IMR-90 (cell line): ENCODE results near the gene CD44. TPM values are rescaled to one million over a fixed set of nuclear protein-coding genes. Genes with fewer than 3 reads are reported as not detected.

Source experiments
- ATAC-seq: fragments of 200-7000 bp; cut with Tn5 transposase; 2 replicates; pipeline ENCODE4 v1.9.1; 2020; ENCODE audit warnings: low read depth, mild to moderate bottlenecking, moderate library complexity
- BruUV-seq: library from RNA; stranded (reverse); fragments of 400-500 nt; replicated peaks from 2 replicates; lab custom pipeline; 2021; lab: Mats Ljungman, UMichigan
- CTCF ChIA-PET: fragments of 300-600 bp; formaldehyde crosslinking; extraction: SDS; loops from one replicate; lab custom pipeline; 2021; ENCODE audit warnings: antibody characterized with exemption; lab: Yijun Ruan, JAX
- POLR2A ChIA-PET: fragments of 300-600 bp; sonication (Branson Sonifier 250); formaldehyde crosslinking; loops from one replicate; lab custom pipeline; 2022; ENCODE audit warnings: antibody characterized with exemption; ENCODE audit not compliant: unreplicated experiment; lab: Charles Lee
- DNase-seq: peaks from one replicate; pipeline ENCODE4 v3.0.0; 2013
- H2AFZ ChIP-seq: replicated peaks from 2 replicates; pipeline ENCODE3; 2013; ENCODE audit warnings: low read length, mild to moderate bottlenecking; ENCODE audit not compliant: poor library complexity
- H2AK5ac ChIP-seq: 2 replicates; pipeline ENCODE4 v1.6.1; 2013; ENCODE audit warnings: low read depth, low read length, inconsistent platforms
- H2AK9ac ChIP-seq: replicated peaks from 2 replicates; pipeline ENCODE3; 2013; ENCODE audit warnings: mild to moderate bottlenecking, low read depth, low read length, moderate library complexity; ENCODE audit not compliant: poor library complexity
- H2BK120ac ChIP-seq: 2 replicates; pipeline ENCODE4 v1.6.1; 2013; ENCODE audit warnings: low read depth, low read length, inconsistent platforms
- H2BK15ac ChIP-seq: 3 replicates; pipeline ENCODE4 v1.6.1; 2013; ENCODE audit warnings: low read depth, low read length, inconsistent platforms
- H2BK20ac ChIP-seq: 2 replicates; pipeline ENCODE4 v1.6.1; 2013; ENCODE audit warnings: low read depth, mild to moderate bottlenecking, inconsistent platforms, low read length, moderate library complexity
- H2BK5ac ChIP-seq: 2 replicates; pipeline ENCODE4 v1.6.1; 2013; ENCODE audit warnings: mild to moderate bottlenecking, low read depth, low read length, inconsistent platforms; ENCODE audit not compliant: poor library complexity, severe bottlenecking
- H3K14ac ChIP-seq: replicated peaks from 2 replicates; pipeline ENCODE4 v1.6.1; 2013; ENCODE audit warnings: low read depth, low read length, inconsistent platforms
- H3K18ac ChIP-seq: 2 replicates; pipeline ENCODE4 v1.6.1; 2013; ENCODE audit warnings: low read depth, low read length, control low read depth
- H3K23ac ChIP-seq: 2 replicates; pipeline ENCODE4 v1.6.1; 2013; ENCODE audit warnings: low read depth, low read length, inconsistent platforms
- H3K27ac ChIP-seq: 2 replicates; pipeline ENCODE4 v1.5.1; 2013; ENCODE audit warnings: mild to moderate bottlenecking, control low read depth, low read length; ENCODE audit not compliant: insufficient read depth
- H3K27me3 ChIP-seq: 2 replicates; pipeline ENCODE4 v1.6.1; 2013; ENCODE audit warnings: low read length; ENCODE audit not compliant: control insufficient read depth, insufficient read depth
- H3K36me3 ChIP-seq: 2 replicates; pipeline ENCODE4 v1.6.1; 2013; ENCODE audit warnings: low read length, mixed read lengths; ENCODE audit not compliant: control insufficient read depth, insufficient read depth
- H3K4ac ChIP-seq: 2 replicates; pipeline ENCODE4 v1.6.1; 2013; ENCODE audit warnings: low read depth, low read length, inconsistent platforms
- H3K4me1 ChIP-seq: 2 replicates; pipeline ENCODE4 v1.6.1; 2013; ENCODE audit warnings: low read length, mixed read lengths; ENCODE audit not compliant: control insufficient read depth, insufficient read depth
- H3K4me2 ChIP-seq: 2 replicates; pipeline ENCODE4 v1.6.1; 2013; ENCODE audit warnings: low read depth, mild to moderate bottlenecking, control low read depth, low read length, moderate library complexity
- H3K4me3 ChIP-seq: 2 replicates; pipeline ENCODE4 v1.5.1; 2013; ENCODE audit warnings: low read depth, mild to moderate bottlenecking, control low read depth, low read length, moderate library complexity; ENCODE audit not compliant: insufficient read depth
- H3K56ac ChIP-seq: 2 replicates; pipeline ENCODE4 v1.6.1; 2013; ENCODE audit warnings: low read length, inconsistent platforms; ENCODE audit not compliant: insufficient read depth; ENCODE audit errors: extremely low read depth
- H3K79me1 ChIP-seq, 2 experiments: 2 replicates each; pipeline ENCODE4 v1.6.1; 2013; ENCODE audit warnings: low read length in 2 of 2, inconsistent platforms in 1 of 2, low read depth in 1 of 2
- H3K9ac ChIP-seq: 2 replicates; pipeline ENCODE4 v1.6.1; 2013; ENCODE audit warnings: low read depth, low read length, control low read depth
- H3K9me1 ChIP-seq: 2 replicates; pipeline ENCODE4 v1.6.1; 2013; ENCODE audit warnings: low read length, inconsistent platforms; ENCODE audit not compliant: insufficient read depth
- H3K9me3 ChIP-seq: 2 replicates; pipeline ENCODE4 v1.6.1; 2013; ENCODE audit warnings: low read length; ENCODE audit not compliant: control insufficient read depth, insufficient read depth
- H4K20me1 ChIP-seq: 2 replicates; pipeline ENCODE4 v1.6.1; 2013; ENCODE audit warnings: low read length, inconsistent platforms; ENCODE audit not compliant: insufficient read depth
- H4K5ac ChIP-seq: 2 replicates; pipeline ENCODE4 v1.6.1; 2013; ENCODE audit warnings: mild to moderate bottlenecking, low read depth, low read length, control low read depth
- H4K8ac ChIP-seq, 2 experiments: 2 replicates each; pipeline ENCODE4 v1.6.1; 2013; ENCODE audit warnings: low read depth in 2 of 2, low read length in 2 of 2, control low read depth in 1 of 2, inconsistent platforms in 1 of 2
- H4K91ac ChIP-seq: 2 replicates; pipeline ENCODE4 v1.6.1; 2013; ENCODE audit warnings: low read depth, low read length, inconsistent platforms; ENCODE audit not compliant: insufficient read depth
- BHLHE40 ChIP-seq: fragments of 150-350 bp; IDR thresholded peaks from 2 replicates; pipeline ENCODE4 v1.6.1; 2016; ENCODE audit warnings: mild to moderate bottlenecking, low read depth, low read length
- CHD1 ChIP-seq: IDR thresholded peaks from 2 replicates; pipeline ENCODE4 v1.6.1; 2012; ENCODE audit warnings: low read depth, low read length, improper control_type of control experiment
- FOS ChIP-seq: fragments of 150-350 bp; IDR thresholded peaks from 2 replicates; pipeline ENCODE4 v1.6.1; 2016; ENCODE audit warnings: low read depth, low read length
- MAFK ChIP-seq: IDR thresholded peaks from 2 replicates; pipeline ENCODE4 v1.6.1; 2012; ENCODE audit warnings: low read depth, low read length, improper control_type of control experiment
- MAZ ChIP-seq: IDR thresholded peaks from 2 replicates; pipeline ENCODE4 v1.6.1; 2012; ENCODE audit warnings: low read depth, mild to moderate bottlenecking, low read length, improper control_type of control experiment, moderate library complexity, borderline replicate concordance
- NFE2L2 ChIP-seq: fragments of 150-350 bp; IDR thresholded peaks from 2 replicates; pipeline ENCODE4 v1.6.1; 2016; ENCODE audit warnings: low read depth, mild to moderate bottlenecking, low read length
- POLR2A ChIP-seq: IDR thresholded peaks from 2 replicates; pipeline ENCODE4 v1.6.1; 2012; ENCODE audit warnings: mild to moderate bottlenecking, low read depth, low read length
- RCOR1 ChIP-seq: IDR thresholded peaks from 2 replicates; pipeline ENCODE4 v1.6.1; 2012; ENCODE audit warnings: mild to moderate bottlenecking, low read length, improper control_type of control experiment; ENCODE audit not compliant: insufficient replicate concordance
- SMC3 ChIP-seq: fragments of 150-350 bp; IDR thresholded peaks from 2 replicates; pipeline ENCODE4 v1.6.1; 2016; ENCODE audit warnings: low read depth, mild to moderate bottlenecking, antibody characterized with exemption, low read length, moderate library complexity
- WGBS, 2 experiments: methylation state at CpG; one replicate each; pipeline versions ENCODE4 v1.1.5 to v1.1.7; 2013; ENCODE audit warnings: missing lambda C conversion rate in 2 of 2; ENCODE audit not compliant: insufficient read length in 1 of 2; ENCODE audit errors: extremely low coverage in 2 of 2; 5-methylcytosine and 5-hydroxymethylcytosine counted together
- dilution Hi-C: fragments of 300-500 bp; cut with HindIII; formaldehyde crosslinking; loops from one replicate; pipeline ENCODE4 v1.14.3; 2018; ENCODE audit warnings: low sequenced_read_pairs; ENCODE audit not compliant: unreplicated experiment
- in situ Hi-C: fragments of 300-500 bp; cut with MboI; formaldehyde crosslinking; loops from 3 replicates; pipeline ENCODE4 v1.14.3; 2019; ENCODE audit warnings: low sequenced_read_pairs, inconsistent platforms, mixed read lengths
- intact Hi-C: fragments of 100-400 bp; cut with micrococcal nuclease; formaldehyde crosslinking; loops from 2 replicates; pipeline ENCODE4 v1.10.0; 2022
- polyA plus RNA-seq, 3 experiments: library from polyadenylated mRNA; depleted of rRNA; stranded (reverse); fragments of >200 nt; gene quantifications; 2 replicates each; pipeline ENCODE4 v1.2.3, GENCODE V29; 2012; ENCODE audit warnings: low replicate concordance in 1 of 3
- total RNA-seq: library from RNA; depleted of rRNA; stranded (reverse); fragments of >200 nt; gene quantifications from 2 replicates; pipeline ENCODE4 v1.2.3, GENCODE V29; 2012
- TF ChIP-seq, protein P1 (sequence below): fragments of 150-350 bp; IDR thresholded peaks from 2 replicates; pipeline ENCODE4 v1.6.1; 2017; ENCODE audit warnings: mild to moderate bottlenecking, antibody characterized with exemption, low read length, low read depth
- TF ChIP-seq, protein P2 (sequence below): fragments of 150-350 bp; IDR thresholded peaks from 2 replicates; pipeline ENCODE4 v1.6.1; 2016; ENCODE audit warnings: low read depth, mild to moderate bottlenecking, low read length, moderate library complexity, borderline replicate concordance
- TF ChIP-seq, protein P3 (sequence below): conservative IDR thresholded peaks from 2 replicates; pipeline ENCODE4 v1.5.1; 2012; ENCODE audit warnings: mild to moderate bottlenecking, low read depth, low read length, improper control_type of control experiment

Gene CD44
- total and polyA plus RNA-seq, 2 of the 4 experiments (the other 2 are of a cell fraction) = 357 to 947 TPM

DNA sequence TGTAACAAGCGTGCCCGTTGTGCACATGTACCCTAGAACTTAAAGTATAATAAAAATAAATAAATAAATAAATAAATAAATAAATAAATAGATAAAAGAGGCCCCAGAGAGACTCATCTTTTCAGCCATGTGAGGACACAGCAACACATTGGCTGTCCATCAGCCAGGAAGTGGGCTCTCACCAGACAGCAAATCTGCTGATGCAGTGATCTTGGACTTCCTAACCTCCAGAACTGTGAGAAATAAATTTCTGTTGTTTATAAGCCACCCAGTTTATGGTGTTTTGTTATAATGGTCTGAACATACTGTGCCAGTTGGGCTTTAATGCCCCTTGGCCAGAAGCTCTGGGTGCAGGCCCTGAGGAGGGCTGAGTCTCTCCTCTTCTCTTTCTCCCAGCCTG lies 42.2 kb upstream of the CD44 start:
- H3K27ac ChIP-seq = no peak overlapping the region
- no peak overlapping the region for H4K8ac ChIP-seq
- H3K4ac ChIP-seq = no peak overlapping the region
- no peak overlapping the region for H3K4me3 ChIP-seq
- H3K9me1 ChIP-seq = peaks cover 7% of the 10 kb centered on the region
- ChIA-PET POLR2A (no interaction called here), CTCF (interaction anchor here (0.6 kb wide), 1 partner anchor 36 kb away, joined by 3 read pairs; no protein-coding TSS in a partner anchor)
- no peak overlapping the region for H2BK120ac ChIP-seq
- no TSS peak for BruUV-seq
- peaks cover 0 to 9% of the 10 kb centered on the region in 2 experiments; a peak in 3 of 4 replicates for H3K79me1 ChIP-seq
- TF ChIP-seq BHLHE40 = no peak
- TF ChIP-seq FOS = no peak
- TF ChIP-seq NFE2L2 = no peak
- no peak for TF ChIP-seq CHD1
- TF ChIP-seq, protein P1, sequence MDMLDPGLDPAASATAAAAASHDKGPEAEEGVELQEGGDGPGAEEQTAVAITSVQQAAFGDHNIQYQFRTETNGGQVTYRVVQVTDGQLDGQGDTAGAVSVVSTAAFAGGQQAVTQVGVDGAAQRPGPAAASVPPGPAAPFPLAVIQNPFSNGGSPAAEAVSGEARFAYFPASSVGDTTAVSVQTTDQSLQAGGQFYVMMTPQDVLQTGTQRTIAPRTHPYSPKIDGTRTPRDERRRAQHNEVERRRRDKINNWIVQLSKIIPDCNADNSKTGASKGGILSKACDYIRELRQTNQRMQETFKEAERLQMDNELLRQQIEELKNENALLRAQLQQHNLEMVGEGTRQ = no peak
- no peak for TF ChIP-seq POLR2A
- TF ChIP-seq, protein P2, sequence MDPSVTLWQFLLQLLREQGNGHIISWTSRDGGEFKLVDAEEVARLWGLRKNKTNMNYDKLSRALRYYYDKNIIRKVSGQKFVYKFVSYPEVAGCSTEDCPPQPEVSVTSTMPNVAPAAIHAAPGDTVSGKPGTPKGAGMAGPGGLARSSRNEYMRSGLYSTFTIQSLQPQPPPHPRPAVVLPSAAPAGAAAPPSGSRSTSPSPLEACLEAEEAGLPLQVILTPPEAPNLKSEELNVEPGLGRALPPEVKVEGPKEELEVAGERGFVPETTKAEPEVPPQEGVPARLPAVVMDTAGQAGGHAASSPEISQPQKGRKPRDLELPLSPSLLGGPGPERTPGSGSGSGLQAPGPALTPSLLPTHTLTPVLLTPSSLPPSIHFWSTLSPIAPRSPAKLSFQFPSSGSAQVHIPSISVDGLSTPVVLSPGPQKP = no peak
- TF ChIP-seq MAFK = no peak; the same call in 1 of the 2 replicates
- no peak for TF ChIP-seq SMC3
- TF ChIP-seq, protein P3, sequence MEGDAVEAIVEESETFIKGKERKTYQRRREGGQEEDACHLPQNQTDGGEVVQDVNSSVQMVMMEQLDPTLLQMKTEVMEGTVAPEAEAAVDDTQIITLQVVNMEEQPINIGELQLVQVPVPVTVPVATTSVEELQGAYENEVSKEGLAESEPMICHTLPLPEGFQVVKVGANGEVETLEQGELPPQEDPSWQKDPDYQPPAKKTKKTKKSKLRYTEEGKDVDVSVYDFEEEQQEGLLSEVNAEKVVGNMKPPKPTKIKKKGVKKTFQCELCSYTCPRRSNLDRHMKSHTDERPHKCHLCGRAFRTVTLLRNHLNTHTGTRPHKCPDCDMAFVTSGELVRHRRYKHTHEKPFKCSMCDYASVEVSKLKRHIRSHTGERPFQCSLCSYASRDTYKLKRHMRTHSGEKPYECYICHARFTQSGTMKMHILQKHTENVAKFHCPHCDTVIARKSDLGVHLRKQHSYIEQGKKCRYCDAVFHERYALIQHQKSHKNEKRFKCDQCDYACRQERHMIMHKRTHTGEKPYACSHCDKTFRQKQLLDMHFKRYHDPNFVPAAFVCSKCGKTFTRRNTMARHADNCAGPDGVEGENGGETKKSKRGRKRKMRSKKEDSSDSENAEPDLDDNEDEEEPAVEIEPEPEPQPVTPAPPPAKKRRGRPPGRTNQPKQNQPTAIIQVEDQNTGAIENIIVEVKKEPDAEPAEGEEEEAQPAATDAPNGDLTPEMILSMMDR = no peak
- no peak for TF ChIP-seq MAZ
- no peak for TF ChIP-seq RCOR1
- no peaks in the 10 kb centered on the region for H3K9me3 ChIP-seq
- no peak for ATAC-seq
- DNase-seq = no peak
- H2BK15ac ChIP-seq = no peak overlapping the region
- no peaks in the 10 kb centered on the region for H4K20me1 ChIP-seq
- in situ Hi-C loops = no loop called here
- no peak overlapping the region for H3K4me2 ChIP-seq
- H2AK9ac ChIP-seq = no peak overlapping the region
- no peak overlapping the region for H3K14ac ChIP-seq
- H3K18ac ChIP-seq = no peak overlapping the region
- H2AFZ ChIP-seq = no peak overlapping the region
- H3K9ac ChIP-seq = no peak overlapping the region
- no peak overlapping the region for H2BK5ac ChIP-seq
- no peak overlapping the region for H2AK5ac ChIP-seq
- peaks cover 8% of the 10 kb centered on the region for H3K4me1 ChIP-seq
- no peak overlapping the region for H4K91ac ChIP-seq
- H2BK20ac ChIP-seq = no peak overlapping the region
- no peaks in the 10 kb centered on the region for H3K36me3 ChIP-seq
- H3K23ac ChIP-seq = no peak overlapping the region
- dilution Hi-C loops = no loop called here
- intact Hi-C loops = no loop called here
- no peak overlapping the region for H4K5ac ChIP-seq
- no peak overlapping the region for H3K56ac ChIP-seq
- no peaks in the 10 kb centered on the region for H3K27me3 ChIP-seq
- WGBS, 2 experiments = no CpG with 5 or more reads among the region's 2 CpGs
